DMS153 treated with DMSO at 0.1 percent for 48 hours (cell line): ENCODE data around the gene METTL26.
A peak's percentile ranks its signal among the peaks of the same experiment; 100 is the strongest.

Experiments used
- DNase-seq: peaks from one replicate; lab custom pipeline; 2025; ENCODE audit not compliant: unreplicated experiment; lab: John Stamatoyannopoulos, UW

Gene METTL26

DNA sequence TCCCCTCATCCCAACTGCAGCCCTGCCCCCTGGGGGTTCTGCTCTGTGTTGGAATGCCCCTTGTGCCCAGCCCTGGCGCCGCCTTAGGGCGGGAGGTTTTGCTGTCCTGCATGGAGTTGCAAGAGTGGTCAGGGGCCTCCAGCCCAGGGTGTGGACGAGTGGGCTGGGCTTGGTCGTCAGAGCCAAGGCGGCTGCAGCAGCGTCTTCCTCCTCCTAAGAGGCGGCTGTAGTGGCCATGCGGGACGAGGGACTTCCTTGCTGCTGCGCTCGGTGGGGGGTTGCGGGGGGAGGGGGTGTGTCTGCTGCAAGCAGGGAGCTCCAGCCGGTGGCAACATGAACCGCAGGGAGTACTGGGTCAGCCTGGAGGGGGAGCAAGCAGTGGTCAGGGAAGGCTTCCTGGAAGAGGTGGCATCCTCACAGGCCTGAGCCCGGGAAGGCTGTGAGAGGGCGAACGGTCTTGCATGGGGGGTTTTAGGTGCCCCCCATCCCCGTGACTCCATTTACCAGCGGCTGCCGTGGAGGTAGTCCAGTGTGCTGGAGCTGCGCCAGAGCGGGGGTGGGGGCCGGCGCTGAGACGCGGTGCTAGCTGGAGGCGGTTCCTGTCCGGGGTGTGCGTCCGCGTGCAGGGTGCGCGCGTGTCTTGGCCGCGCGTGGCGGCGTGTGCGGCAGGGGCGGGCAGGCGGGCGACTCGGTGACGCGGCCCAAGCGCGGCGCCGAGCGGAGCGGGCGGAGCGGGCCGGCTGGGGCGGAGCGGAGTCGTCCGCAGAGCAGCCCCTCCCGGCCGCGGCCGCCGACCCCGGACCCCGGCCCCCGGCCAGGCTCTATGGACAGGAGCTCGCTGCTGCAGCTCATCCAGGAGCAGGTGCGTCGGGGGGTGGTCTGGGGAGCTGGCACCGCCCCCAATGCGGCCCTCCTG is 39.1 kb upstream of the METTL26 start, which contains the start of gene RHBDL1:
TSS of gene RHBDL1 (plus strand) at position 704 of the 916 bp plus-strand sequence. CDS start at position 824, 120 bp downstream.
- no peak for DNase-seq

DNA sequence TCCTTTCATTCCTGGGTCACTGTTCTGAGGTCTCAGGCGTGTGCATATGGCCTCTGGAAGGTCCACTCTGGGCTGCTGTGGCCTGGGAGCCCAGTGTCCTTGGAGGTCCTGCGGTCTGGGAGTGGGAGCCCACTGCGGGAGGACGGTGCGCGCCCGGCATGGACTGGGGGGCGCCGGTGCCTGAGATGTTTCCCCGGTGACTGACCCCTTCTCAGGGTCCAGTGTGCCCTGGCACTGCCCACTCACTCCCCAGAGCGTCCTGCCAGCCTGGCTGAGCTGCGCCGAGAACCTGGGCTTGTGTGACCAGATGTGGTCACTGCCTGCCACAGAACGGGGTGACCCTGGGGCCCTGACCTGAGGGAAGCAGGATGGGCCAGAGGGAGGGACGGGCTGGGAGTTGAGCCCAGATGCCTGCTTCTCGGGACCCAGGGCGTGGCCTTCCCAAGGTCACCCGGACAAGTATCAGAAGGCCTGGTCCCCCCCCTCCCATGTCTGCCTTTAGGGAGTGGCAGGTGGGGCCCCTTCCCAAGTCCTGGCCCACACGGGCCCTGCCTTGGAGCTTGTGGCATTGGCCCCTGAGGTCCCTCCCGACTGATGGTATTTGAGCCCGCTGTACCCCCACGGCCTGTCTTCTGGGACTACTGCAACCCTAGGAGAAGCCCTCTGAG is 38.2 kb upstream of the METTL26 start:
- DNase-seq = no peak

DNA sequence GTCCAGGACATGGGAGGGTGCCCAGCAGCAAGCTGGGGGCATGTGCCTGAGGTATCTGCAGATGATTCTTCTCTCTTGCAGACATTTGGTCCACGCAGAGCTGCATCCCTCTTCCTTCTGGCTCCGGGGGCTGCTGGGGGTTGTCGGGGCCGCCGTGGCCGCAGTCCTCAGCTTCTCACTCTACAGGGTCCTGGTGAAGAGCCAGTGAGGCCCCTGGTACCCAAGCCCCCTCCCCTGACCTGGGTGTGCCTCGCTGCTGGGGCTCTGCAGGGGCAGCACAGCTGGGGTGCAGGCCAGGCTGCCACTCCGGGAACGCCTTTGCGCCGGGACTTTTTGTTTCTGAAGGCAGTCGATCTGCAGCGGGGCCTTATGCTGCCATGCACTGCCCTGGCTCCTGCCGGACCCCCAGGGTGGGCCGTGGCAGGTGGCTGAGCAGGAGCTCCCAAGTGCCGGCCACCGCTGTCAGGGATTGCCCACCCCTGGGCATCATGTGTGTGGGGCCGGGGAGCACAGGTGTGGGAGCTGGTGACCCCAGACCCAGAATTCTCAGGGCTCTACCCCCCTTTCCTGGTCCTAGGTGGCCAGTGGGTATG is 37.4 kb upstream of the METTL26 start:
- DNase-seq = no peak

DNA sequence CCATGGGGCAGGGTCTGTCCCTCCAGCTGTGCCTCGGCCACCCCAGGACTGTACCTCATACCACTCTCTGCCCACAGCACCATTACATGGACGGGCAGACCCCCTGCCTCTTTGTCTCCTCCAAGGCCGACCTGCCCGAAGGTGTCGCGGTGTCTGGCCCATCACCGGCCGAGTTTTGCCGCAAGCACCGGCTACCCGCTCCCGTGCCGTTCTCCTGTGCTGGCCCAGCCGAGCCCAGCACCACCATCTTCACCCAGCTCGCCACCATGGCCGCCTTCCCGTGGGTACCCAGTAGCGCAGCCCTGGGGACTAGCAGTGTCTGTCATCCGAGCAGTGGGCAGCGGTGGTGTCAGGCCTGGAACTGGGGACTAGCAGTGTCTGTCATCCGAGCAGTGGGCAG is 36.7 kb upstream of the METTL26 start:
- no peak for DNase-seq

DNA sequence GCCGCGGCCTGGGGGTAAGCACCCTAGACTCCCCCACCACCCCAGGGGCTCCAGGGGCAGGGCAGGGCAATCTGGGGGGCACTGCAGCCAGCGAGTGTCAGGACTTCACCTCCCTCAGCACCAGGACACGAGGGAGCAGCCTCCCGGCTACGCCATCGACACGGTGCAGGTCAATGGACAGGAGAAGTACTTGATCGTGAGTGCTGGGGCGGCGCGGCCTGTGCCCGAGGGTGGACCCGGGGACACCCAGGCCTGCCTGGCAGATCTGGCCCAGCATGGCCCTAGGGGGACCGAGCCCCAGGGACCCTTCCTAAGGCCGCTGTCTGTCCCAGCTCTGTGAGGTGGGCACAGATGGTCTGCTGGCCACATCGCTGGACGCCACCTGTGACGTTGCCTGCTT is 36.3 kb upstream of the METTL26 start:
- DNase-seq = no peak

DNA sequence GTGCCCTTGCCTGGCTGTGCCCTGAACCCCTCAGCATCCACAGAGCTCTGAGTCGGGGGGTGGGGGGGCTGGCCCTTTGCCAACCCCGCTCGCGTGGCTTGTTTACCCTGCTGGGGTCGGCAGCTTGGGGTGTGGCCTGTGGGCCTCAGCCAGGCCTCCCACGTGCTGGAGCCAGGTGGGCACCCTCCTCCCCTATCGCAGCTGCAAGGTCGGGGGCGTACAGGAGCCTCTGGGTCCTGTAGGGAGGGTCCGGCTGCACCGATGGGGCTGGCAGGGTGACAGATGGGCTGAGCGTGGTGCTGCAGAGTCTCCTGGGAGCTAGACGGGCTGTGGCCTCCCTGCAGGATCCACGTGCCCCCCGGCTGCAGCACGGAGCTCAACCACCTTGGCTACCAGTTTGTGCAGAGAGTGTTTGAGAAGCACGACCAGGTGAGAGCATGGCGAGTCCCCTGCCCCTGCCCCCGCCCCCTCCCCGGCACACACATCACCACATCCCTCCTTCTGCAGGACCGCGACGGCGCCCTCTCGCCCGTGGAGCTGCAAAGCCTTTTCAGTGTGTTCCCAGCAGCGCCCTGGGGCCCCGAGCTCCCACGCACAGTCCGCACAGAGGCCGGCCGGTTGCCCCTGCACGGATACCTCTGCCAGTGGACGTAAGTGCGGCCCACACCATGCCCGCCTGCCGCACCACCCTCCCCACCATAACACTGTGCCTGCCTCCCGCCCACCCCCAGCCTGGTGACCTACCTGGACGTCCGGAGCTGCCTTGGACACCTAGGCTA is 35.4 kb upstream of the METTL26 start:
- no peak for DNase-seq

DNA sequence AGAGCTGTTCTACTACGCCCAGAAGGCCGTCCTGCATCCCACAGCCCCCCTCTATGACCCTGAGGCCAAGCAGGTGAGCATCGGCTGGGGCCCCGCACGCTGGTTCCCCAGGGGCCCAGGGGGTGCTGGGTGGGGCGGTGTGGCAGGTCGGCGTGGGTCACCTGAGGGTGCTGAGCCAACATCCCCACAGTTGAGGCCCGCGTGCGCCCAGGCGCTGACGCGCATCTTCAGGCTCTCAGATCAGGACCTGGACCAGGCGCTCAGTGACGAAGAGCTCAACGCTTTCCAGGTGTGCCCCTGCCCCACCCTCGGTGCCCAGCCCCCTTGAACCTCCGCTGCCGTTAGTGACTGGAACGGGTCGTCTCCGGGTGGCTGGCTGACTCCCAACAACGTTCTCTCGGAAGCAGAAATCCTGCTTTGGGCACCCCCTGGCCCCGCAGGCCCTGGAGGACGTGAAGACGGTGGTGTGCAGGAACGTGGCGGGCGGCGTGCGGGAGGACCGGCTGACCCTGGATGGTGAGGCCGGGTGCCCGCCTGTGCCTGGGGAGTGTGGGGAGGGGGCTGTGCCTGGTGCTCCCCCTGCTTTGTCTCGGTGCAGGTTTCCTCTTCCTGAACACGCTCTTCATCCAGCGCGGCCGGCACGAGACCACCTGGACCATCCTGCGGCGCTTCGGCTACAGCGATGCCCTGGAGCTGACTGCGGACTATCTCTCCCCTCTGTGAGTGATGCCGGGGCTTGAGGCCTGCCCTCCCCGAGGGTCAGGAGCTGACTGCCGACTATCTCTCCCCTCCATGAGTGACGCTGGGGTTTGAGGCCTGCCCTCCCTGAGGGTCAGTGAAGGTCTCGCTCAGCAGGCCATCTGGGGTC is 34.6 kb upstream of the METTL26 start:
- DNase-seq = no peak

DNA sequence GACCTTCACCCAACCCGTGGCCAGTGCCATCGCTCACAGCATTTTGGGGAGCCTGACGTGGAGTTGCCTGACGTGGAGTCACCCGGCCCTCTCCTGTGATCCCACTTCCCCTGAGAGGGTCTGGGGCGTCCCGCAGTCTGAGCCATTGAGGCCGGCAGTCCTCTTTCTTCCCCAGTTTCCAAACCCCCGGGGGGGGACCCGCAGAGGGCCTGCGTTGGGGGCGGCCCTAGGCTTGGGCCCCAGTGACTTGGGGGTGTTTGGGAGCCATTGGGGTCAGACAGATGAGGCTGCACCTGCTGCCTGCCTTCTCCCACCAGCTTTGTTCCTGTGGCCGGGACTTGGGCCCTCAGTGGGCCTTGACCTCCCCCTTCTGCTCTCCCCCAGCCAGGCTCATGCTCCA is 33.6 kb upstream of the METTL26 start:
- no peak for DNase-seq

DNA sequence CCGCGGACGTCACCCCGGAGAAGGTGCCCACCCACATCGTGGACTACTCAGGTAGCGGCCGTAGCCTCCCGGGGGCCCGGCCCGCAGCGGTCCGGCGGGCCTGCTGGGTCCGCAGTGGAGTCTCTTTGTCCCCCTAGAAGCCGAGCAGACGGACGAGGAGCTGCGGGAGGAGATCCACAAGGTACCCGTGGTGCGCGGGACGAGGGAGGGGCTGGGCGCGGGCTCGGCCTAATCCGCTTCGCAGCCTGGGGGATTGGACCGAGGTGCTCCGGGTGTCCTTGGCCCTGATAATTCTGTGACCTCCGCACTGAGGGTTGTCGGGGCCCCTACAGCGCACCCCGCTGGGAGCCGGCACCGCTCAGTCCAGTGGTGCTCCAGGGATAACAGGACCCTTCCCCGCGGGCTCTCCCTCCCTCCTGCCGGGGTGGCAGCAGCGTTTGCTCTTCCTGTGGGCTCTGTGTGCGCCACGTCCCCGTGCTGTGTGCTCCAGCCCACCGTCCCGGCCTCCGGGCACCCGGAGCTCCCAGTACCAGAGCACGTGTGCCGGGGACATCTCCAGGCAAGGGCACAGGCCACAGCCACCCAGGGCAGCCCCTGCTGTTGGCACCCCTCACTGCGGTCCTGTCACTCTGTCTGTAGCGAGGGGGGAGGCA is 32.5 kb upstream of the METTL26 start:
- DNase-seq = no peak

DNA sequence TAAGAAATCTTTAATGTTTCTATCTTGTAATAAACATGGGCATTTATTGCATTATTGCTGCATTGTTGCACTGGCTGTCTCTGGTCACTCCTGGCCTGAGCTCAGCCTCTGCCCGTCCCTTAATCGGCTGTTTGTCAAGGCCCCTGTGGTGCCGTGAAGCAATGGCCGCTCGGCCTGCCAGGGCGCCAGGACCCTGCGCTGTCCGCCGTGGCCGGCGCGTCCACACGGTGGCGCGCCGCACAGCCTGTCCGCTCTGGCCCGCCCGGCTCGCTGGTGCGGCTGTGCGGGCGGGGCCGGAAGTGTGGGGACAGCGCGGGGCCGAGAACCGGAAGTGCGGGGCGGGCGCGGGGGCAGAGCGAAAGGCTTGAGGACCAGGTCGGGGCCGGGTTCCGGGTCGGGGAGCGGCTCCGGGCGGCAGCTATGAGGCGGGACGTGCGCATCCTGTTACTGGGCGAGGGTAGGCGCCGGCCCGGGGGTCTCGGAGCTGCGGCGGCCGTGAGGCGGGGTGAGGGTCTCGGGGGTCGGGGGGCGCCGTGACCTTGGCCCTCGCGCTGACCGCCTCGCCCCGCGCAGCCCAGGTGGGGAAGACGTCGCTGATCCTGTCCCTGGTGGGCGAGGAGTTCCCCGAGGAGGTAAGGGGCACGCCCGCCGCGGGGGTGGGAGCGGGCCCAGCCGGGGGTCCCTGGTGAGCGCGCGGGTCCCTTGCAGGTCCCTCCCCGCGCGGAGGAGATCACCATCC is 31.8 kb upstream of the METTL26 start, which contains the start of gene RHOT2:
TSS of gene RHOT2 (plus strand) at position 353 of the 739 bp plus-strand sequence. CDS start at position 421, 68 bp downstream.
- peak; percentile 71 for DNase-seq

DNA sequence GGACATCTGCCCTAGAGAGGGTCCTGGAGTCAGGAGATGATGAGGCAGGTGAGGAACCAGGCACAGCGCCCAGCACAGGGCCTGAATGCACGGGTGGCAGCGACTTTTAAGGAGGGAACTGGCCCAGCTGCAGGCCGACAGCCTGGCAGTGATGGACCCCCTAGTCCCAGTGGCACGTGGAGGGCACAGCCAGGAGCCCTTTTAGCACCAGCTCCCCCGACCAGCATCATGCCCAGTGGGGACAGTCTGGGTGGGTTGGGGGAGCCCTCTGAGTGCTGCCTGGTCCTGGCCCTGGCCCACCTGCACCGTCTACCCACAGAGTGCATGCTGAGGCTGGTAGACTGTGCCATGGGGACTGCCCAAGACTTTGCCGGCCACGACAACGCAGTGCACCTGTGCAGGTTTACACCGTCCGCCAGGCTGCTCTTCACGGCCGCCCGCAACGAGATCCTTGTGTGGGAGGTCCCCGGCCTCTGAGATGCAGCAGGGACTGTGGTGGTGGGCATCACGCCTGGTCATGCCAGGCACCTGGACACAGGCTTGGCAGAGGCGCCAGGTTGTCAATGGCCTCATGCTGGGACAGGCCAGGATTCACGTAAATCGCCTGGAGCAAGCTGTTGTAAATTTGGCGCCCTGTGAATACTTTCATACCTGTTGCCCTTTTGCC is 31.1 kb upstream of the METTL26 start:
- no peak for DNase-seq

DNA sequence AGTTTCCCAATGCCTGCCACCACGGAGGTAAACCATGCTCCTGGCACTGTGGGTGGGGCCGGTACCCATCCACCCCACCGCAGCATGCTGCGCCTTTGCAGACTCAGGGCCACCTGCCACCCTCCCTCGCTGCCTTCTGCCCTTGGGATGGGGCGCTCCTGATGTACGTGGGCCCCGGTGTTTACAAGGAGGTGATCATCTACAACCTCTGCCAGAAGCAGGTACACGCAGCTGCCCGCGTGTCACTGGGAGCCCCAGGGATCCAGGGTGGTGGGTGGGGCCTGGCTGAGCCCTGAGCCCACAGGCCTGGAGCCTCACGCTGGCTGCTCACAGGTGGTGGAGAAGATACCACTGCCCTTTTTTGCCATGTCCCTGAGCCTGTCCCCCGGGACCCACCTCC is 30.5 kb upstream of the METTL26 start:
- no peak for DNase-seq

DNA sequence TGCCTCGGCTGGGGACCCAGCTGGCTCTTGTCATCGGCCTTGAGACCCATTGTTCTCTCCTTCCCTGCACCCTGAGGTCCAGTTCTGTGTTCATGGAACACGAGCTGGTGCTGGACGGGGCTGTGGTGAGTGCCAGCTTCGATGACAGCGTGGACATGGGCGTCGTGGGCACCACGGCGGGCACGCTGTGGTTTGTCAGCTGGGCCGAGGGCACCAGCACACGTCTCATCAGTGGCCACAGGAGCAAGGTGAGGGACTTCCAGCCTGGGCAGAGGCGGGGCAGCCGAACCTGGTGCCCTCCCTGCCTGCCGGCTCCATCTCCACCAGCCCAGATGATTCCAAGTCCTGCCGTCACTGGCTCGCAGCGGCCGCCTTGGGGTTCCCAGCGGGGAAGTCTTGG is 26.5 kb upstream of the METTL26 start:
- DNase-seq = no peak

DNA sequence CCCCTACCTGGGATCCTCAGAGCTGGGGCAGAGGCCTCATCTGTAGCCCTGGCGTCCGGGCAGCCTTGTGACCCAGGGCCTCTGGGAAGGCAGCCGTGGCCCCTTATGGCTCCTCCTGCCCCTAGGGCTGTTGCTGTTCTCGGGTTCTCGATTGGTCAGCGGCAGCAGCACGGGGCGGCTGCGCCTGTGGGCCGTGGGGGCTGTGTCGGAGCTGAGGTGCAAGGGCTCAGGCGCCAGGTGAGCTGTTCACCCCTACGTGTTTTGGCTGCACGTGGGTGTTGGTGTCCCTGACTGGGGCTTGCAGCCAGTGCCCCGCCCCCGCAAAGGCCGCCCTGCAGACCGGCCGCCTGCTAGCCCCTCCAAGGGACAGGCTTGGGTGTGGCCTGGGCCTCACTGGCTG is 26.0 kb upstream of the METTL26 start:
- no peak for DNase-seq

DNA sequence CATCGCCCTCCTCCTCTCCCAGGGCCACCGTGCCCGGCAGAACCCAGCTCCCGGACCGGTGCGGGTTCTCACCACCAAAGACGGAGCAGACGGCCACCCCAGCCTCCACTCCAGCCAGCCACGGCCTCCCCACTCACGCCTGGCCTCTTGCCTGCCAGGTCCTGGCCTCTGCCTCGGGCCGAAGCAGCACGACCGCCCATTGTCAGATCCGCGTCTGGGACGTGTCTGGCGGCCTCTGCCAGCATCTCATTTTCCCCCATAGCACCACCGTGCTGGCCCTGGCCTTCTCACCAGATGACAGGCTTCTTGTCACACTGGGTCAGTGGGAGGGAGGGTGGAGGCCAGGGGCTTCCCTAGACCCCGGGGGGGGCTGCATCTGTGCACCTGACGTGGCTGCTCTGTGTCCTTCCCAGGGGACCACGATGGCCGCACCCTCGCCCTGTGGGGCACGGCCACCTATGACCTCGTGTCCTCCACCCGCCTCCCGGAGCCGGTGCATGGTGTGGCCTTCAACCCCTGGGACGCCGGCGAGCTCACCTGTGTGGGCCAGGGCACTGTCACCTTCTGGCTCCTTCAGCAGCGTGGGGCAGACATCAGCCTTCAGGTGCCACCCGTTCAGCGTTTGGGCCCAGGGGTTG is 25.2 kb upstream of the METTL26 start:
- no peak for DNase-seq

DNA sequence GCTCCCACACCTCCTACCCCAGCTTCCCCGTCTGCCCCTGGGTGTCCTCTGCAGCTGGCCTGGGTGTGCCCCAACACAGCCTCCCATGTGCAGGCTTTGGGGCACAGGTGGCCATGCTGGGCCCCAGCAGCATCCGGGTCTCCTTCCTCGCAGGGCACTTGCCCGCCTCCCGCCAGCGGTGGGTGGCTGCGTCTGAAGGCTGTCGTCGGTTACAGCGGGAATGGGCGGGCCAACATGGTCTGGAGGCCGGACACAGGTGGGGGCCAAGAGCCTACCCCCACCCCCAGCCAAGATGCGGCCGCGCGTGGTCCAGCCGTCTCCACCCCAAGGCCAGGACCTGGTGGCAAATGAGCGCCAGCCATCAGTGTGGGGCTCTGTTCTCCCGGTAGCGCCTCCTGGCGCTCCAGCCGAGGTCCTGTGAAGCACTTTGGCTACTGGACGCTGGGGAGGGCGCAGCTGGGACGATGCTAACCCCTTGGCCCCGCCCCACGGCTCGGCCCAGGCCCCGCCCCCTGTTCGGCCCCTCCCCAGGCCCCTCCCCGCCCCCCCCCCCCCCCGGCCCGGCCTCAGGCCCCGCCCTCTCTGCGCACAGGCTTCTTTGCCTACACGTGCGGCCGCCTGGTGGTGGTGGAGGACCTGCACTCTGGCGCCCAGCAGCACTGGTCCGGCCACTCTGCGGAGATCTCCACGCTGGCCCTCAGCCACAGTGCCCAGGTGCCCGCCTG is 24.5 kb upstream of the METTL26 start:
- DNase-seq = peak; percentile 68

DNA sequence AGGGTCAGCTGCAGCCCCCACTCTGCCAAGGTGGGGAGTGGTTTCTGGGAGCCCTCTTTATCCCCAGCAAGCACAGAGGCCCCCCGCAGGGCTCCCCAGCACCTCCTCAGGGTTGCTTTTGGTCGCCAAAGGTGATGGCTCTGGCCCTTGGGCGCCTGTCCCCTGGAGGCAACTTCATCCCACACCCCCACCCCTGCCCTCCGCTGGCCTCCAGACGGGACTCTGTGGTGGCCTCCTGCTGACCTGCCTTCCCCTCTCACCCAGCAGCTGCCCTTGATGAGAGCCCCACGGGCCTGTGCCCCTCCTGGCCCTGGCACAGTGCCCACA is 24.0 kb upstream of the METTL26 start:
- no peak for DNase-seq
